Measurements from ENCODE around the gene OR2A42.
"Not testable (repeated sequence)": the region's sequence is repeated elsewhere in the genome, so short reads cannot be mapped to it uniquely, and the experiment has no call there.

GRCh38 chr7:144201978-144202377 is 37.4 kb downstream of the OR2A42 start:
- not testable (repeated sequence) for TF ChIP-seq CTCF (IDR thresholded peaks at IDR 0.05; ENCODE audit: low read depth, low read length); EZH2phosphoT487 (IDR thresholded peaks at IDR 0.05; ENCODE audit: low read depth)

Data from OCI-LY3 (cell line).